HG03159 (cell line): ENCODE data around the gene LRRC28.
"Not testable (repeated sequence)": the region's sequence is repeated elsewhere in the genome, so short reads cannot be mapped to it uniquely, and the experiment has no call there.

Experiments used
- ATAC-seq: cut with Tn5 transposase; IDR thresholded peaks from one replicate; pipeline ENCODE4 v1.9.1; 2021; ENCODE audit warnings: mild to moderate bottlenecking, moderate library complexity; ENCODE audit not compliant: unreplicated experiment

The LRRC28 gene

DNA sequence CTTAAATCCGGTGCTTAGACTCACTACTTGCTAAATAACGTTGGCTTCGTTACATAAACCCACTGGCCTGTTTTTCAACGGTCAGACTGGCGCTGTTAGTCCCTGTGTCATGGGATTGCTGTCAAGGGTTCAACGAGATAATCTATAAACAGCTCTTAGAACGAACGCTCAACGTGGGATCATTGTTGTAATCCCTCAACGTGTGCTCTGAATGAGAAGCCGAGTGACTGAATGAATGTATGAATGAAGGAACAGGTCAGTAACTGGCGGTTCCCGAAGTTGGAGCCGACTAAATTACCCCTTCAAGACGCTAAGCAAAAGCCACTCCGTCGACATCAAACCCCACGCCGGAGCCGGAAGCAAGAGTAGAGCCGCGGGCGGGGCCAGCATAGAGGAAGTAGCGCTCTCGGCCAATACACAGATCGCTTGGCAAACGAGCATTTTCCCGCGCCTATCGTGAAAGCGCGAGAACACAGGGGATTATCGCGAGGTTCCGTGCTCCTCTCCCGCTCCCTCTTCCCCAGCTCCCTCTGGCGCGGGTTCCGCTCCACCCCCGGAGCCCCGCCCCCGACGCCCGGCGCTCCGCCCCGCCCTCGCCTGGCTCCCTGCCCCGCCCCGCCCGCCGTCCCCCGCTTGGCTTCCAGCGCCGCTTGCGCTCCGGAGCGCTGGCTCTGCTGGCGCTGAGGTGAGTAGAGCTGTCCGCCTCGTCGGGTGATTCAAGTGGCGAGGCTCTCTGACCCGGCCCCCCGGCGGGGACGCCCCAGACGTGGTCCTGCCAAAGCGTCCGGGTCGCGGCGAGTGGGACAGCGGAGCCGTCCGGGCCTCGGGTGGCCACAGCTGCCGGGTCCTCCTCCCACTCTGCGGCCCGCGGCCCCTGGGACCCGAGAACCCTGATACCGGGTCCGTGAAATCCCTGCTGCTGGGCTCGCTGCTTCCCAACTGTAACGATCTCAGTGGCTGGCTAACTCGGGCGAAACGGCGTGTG, at the start of gene LRRC28:
Gene LRRC28 (plus strand): TSS at position 625 of the 985 bp plus-strand sequence. CDS start 4,477 bp downstream, outside the sequence.
- peak; percentile 94 for ATAC-seq

DNA sequence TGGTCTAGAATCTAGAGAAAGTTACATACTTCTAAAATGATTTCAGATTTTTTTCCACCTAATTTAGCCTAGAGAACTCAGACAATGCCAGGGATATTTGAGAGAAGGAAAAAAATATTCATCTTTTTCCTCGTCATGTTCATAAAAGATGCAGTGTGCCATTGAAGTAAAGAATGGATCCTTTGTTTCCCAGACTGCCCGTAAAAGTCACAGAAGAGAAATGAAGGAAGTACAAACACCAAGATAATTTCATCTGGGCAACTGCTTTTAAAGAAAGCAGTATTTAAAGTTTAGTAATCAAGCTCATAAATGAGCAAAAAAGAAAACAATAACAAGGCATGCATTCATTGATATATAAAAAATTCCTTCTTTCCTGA, 49.1 kb upstream of the LRRC28 start:
- no peak for ATAC-seq

DNA sequence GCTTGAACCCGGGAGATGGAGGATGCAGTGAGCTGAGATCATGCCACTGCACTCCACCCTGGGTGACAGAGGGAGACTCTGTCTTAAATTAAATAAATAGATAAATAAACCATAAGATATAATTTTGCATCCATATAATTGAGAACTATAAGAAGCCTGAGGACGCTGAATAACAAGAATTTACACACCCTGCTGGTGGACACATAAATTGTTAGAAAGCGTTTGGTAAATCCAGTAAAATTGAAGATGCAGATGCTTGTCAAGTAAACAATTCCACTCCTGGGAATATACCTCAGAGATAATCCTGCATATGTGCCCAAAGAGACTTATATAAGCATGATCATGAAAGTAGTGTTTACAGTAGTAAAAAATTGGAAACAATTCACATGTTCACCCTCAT, 43.6 kb upstream of the LRRC28 start:
- no peak for ATAC-seq

DNA sequence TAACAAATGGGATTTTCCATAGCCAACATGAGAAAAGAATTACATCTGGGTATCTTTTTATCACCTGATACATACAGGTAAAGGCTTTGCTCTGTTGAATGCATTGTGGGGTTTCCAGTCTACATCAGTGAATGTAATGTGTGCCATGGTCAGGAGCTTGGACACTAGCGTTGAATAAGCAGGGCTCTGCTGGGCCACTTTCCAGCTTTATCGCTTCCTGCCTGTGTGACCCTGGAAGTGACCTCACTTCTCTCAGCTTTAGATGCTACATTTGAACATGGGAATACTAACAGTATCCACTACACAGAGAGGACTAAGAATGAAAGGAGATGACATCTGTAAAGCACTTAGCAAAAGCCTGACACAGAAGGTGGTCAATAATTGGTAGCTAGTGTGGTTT, 42.0 kb upstream of the LRRC28 start:
- ATAC-seq: no peak

DNA sequence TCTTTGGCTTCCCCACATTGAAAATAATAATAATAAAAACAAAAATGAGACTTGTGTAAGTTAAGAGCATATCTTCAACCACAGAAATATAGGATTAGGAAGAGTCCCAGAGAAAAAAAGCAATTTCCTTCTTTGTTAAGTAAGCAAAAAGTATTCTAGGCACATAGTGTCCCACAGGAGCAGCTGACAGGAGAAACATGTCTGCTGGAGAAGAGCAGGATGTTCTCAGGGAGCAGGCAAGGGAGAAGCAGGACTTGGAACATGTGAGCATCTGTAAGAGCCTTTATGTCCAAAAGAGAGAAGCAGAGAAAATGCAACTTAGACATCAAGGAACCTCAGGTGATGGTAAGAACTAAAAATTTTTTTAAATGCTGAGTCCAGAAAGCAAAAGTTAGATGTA, 40.9 kb upstream of the LRRC28 start:
- no peak for ATAC-seq

DNA sequence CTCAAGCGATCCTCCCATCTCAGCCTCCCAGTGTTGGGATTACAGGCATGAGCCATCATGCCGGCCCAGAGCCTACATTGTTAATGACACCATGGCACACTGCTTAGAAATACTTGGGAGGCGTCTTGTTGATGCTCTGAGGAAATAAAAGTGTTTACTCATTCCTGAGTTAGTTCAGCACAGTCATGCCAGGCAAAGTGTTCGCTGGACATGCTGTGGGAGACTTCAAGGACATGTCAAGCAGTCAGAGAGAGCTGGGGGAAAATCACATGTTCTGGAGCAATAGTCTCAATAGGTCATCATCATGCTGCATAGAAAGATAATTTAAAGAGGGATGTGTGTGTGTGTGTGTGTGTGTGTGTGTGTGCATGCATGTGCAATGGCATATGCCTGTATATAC, 39.4 kb upstream of the LRRC28 start:
- no peak for ATAC-seq

DNA sequence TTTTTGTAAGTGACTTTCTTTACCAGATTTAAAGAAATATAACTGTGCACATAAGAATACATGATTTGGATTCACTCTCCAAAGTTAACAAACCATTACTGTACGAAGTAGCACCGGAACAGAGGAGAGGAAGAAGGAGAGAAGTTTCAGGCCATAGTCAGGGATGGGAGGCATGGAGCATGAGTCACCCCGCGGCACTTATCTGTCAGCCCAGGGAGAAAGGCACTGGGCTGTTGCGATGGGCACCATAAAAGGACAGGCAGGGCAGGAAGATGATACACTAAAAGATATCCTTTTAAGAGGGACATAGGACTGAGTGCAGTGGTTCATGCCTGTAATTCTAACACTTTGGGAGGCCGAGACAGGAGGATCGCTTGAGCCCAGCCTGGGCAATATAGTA, 38.9 kb upstream of the LRRC28 start:
- no peak for ATAC-seq

DNA sequence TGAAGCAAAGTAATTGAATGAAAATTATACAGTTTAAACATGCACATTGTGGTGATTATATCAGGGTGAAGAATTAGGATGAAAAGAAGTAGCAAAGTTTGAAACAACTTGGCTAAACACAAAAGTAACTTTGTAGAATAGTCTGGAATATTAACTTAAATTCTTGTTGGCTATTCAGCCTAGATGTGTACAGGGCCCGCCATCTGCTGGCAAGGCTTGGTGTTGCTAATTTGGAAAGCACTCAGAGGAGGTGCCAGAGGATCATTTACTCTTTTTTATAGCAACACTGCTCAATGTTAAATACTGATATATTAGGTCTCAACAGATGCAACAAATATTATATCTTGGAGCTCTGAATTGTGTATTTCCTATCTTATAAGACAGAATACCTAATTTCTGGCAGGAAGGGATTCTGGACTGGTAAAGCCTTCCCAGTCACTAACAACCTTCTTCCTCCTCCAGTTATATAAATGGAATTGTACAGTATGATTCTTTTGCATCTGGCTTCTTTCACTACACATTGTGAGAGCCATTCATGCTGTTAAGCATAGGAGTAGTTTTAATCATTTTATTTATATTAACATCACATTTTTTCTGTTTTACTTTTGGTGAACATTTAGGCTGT, 38.0 kb upstream of the LRRC28 start:
- peak; percentile 91 for ATAC-seq

DNA sequence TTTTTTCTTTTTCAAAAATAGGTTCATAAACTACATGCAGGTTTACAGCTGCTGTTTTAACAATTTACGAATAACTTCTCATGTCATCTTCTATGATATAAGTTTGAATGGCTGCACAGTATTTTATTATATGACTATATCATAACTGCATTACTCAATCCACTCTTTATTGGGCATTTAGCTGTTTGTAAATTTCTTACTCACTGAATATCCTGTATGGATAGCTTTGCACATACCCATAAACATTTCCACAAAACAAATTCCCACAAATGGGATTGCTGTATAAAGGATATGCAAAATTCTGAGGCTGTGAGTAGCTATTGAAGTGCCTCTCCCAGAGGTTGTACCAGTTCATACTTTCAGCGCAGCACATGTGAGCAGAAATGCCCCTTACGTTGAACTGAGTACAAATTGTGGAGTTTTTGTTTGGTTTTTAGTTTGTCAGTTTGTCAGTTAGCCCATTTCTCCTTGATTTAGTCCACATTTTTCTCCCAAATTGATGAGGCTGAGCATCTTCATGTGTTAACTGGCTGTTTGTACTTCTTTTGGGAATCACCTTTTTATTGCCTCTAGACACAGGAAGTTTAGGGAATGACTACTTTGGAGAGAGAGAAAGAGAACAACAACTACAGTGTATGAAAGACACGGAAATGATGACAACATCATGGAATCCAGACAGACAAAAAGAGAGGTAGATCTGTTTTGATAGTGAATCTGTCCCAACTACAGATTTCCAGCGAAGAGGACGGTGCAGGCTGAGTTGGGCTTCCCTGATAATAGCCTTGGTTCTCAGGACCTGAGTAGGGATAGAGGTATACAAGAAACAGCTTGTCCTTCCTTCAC, 26.7 kb upstream of the LRRC28 start:
- ATAC-seq: no peak

DNA sequence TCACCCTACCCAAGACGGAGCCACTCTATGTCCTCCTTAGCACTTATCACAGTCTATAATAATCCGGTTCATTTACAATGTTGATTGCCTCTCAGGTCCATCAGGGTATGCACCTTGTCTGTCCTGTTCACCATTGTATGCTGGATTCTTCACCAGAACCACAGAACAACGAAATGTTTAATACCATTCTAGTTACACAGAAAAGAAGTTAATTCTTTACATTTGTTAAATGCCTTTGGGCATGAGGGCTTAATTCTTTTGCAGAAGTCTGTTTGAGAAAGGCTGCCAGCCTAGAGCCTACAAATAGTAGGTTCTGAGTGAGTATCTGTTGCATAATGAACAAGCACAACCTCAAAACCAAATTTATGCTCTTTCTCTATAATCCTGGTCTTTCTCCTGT, 24.5 kb upstream of the LRRC28 start:
- no peak for ATAC-seq

DNA sequence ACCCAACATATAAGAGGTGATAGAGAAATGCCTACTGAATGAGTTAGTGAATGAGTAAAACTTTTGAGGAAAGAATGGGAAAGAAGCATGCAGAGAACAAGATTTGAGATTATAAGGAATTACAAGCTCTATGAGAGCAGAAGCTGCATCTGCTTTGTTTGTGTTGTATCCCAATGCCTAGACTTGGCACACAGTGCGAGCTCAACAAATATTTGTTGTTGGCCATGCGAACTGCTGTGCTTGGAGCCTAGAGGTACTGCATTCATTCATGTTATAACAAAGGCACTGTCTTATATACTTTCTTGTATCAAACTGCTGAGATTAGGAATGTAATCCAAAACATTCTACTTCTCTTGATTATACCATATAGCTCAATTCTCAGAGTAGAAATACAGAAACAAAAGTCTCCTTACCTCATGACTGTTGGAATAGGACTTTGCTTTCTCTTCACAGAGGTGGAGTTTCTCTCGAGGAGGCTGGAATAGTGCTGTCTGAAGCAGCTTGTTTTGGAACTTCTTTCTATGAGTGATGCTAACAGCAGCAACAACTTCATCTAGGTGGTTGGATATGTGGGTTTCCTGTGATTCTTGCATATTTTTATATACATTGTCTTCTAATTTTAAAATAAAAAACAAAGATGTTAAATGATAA, 23.0 kb upstream of the LRRC28 start:
- ATAC-seq: no peak

DNA sequence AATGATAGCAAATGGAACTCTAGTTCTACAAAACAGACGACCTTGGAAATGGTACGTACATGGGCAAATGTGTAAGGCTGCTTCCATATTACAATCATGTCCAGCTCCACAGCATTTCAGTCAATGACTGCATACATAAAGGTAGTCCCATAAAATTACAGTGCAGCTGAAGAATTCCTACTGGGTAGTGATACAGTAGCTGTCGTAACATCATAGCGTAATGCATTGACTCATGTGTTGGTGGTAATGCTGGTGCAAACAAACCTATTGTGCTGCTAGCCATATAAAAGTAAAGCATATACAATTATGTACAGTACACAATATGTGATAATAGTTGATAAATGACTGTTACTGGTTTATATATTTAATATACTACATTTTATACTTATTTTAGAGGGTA, 20.4 kb upstream of the LRRC28 start:
- no peak for ATAC-seq

DNA sequence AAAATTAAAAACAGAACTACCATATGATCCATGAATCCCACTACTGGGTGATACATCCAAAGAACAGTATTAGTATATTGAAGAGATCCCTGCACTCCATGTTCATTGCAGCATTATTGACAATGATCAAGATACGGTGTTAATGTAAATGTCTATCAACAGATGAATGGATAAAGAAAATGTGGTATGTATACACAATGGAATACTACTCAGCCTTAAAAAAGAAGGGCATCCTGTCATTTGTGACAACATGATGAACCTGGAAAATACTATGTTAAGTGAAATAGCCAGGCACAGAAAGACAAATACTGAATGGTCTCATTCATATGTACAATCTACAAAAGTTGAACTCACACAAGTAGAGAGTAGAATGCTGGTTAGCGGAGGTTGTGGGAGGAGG, 18.5 kb upstream of the LRRC28 start:
- ATAC-seq: no peak

DNA sequence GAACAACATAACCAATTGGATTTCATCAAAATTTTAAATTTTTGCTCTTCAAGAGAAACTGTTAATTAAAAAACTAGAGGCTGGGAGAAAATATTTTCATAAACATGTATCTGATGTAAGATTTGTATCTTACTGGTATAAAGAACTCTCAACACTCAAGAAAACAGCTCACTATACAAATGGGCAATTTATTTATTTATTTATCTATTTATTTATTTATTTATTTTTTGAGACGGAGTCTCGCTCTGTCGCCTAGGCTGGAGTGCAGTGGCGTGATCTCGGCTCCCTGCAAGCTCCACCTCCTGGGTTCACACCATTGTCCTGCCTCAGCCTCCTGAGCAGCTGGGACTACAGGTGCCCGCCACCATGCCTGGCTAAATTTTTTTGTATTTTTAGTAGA, 17.1 kb upstream of the LRRC28 start:
- ATAC-seq: not testable (repeated sequence)

DNA sequence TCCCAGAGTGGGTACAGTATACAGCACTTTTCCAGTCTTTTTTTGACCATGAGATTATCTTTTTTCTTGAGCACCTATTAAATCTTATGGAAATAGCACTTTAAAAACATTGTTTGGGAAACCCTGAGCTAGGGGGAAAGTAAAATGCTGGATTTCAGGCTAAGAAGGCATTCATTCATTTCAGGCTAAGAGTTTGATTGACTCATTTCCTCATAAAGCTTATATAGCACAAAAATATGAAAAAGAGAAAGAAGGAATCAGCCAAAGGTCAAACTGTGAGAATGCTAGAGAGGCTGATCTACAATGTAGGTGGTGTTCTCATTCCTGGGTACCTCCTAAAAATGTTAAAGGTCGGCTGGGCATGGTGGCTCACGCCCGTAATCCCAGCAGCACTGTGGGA, 12.4 kb upstream of the LRRC28 start:
- ATAC-seq: no peak

DNA sequence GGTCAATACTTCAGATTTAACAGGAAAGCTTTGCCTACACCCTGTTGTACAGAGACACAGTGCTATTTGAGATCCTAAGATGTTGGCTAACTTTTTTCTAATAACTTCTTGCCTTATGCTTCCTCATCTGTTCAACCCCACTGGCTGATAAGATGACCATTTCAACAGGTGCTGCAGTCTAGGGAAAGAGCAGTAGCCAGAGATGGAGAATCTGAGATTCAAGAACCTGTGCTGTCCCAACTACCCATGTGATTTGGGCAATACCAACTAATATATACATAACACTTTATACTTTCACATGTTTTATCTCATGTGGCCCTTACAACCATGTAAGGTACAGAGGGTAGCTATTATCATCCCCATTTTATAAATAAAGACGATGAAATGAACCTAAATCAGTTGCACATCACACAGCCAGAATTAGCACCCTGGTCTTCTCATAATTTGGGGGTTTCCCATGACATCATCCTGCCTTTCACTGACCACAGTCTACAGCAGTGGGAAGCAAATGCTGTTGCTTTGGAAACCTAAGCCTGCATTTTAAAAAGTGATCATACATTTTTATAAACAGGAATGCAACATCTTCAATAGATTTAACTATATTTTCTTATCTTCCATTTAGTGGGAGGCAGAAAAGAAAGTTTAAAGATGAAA, 11.6 kb upstream of the LRRC28 start:
- ATAC-seq: peak; percentile 96

DNA sequence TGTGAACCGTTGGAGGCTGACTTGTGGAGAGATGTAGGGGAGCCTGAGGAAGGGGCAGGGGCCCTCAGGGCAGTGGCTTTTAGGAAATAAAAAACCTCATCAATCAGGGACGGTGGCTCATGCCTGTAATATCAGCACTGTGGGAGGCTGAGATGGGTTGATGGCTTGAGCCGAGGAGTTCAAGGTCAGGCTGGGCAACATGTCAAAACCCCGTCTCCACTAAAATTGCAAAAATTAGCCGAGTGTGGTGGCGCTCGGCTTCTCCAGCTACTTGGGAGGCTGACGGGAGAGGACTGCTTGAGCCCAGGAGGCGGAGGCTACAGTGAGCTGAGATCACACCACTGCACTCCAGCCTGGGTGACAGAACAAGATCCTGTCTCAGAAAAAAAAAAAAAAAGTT, 9.5 kb upstream of the LRRC28 start:
- no peak for ATAC-seq

DNA sequence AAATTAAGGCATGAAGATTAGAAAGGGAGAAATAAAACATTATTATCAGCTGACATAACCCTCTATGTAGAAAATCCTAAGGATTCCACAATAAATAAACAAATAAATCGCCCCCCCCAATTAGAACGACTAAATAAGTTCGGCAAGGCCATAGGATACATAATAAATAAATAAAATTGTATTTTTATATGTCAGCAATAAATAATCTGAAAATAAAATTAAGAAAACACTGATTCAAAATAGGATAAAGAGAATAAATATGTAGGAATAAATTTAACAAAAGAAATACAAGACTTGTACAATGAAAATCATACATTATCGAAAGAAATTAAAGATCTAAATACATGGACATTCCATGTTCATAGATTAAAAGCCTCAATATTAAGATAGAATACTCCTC, 7.0 kb upstream of the LRRC28 start:
- ATAC-seq: no peak

DNA sequence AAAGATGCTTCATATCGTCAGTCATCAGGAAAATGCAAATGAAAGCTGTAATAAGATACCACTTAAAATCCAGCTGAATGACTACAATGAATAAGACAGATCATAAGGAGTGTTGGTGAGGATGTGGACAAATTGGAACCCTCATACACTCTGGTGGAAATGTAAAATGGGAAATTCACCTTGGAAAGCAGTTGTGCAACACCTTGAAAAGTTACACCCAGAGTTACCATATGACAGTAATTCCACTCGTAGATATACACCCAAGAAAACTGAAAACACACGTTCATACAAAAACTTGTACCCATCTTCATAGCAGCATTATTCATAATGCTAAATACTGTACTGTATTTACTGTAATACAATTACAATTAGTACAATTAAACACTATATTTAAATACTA, 4.2 kb upstream of the LRRC28 start:
- no peak for ATAC-seq

DNA sequence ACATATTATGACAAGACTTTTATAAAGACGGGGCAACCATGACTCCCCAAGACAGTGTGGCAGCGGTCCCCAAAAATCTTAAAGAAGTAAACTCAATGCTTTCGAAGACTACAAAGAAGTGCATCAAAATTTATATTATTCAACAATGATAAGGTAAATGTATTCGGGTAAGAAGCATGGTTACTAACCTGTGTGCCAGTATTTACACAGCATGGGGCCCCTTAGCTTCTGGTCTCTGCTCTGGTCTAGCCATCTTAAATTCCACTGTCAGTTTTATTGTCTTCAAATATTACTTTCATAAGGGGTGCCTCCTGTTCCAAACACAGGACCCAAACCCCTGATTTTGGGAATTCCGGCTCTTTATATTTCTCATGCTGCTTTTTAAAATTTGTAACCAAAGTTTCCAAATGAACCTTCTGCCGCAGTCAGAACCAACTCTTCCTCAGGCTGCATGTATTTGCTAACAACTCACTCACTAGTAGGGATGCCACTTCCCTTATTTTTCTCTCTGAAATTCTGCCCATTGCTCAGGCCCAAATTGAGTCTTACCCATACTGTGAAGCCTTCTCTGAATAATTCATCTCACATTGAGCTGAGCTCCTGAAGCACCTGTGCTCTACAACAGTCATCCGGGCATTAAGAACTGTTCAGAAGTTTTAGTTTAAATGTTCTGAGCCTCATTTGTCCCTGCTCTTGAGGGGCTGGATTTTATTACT, 3.1 kb upstream of the LRRC28 start:
- ATAC-seq: no peak
